GM19035 (cell line): ENCODE results near the gene GMCL2.

Experiments
- ATAC-seq: cut with Tn5 transposase; IDR thresholded peaks from one replicate; pipeline ENCODE4 v1.9.1; 2021; ENCODE audit not compliant: unreplicated experiment

GMCL2 gene

DNA sequence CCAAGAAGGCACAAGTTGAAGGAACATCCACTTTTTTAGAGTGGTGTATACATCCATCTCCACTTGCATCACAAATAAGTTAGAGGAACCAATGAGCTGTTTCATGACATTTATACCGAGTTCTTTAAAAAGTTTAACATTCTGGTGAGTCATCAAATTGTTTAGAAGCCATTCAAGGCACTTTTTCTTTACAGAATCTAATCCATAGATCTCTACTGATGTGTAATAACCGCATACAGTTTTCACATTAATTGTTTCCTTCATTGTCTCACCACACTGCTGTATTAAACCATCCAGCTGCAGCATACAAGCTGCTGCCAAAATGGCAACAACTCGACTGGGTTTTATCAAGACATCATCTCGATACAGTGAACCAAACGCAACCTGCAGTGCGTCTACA is 744 bp downstream of the GMCL2 start:
- no peak for ATAC-seq

DNA sequence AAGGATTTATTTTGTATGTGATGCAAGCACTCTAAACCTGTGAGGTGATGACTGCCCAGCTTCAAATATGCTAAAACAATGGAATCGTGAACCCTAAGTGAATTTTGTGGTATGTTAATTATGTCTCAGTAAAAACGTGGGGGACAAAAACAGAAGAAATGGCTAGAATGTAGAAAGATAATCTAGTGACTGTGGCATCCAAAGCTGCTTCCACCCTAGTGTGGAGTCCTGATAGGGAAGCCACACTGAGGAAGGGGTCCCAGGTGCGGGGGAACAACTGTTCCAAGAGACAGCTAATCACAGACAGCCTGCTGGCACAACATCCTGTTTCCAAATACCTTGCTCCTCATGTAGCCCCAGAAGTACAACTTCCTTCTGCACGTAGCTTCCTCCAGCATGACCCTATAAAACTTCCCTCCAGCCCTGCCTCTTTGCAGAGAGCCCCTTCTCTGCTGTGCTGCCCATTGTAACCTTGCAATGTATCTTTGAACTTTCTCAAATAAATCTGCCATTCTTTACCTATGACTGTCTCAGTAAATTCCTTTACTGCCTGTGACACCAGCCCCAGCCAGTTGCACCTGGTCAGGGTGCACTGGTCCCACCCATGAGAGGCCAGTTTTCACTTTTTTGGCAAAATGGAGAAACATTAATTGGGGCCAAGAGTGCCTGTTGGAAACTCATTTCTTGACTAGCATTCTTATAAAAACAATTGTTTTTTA is 4.9 kb downstream of the GMCL2 start:
- no peak for ATAC-seq

DNA sequence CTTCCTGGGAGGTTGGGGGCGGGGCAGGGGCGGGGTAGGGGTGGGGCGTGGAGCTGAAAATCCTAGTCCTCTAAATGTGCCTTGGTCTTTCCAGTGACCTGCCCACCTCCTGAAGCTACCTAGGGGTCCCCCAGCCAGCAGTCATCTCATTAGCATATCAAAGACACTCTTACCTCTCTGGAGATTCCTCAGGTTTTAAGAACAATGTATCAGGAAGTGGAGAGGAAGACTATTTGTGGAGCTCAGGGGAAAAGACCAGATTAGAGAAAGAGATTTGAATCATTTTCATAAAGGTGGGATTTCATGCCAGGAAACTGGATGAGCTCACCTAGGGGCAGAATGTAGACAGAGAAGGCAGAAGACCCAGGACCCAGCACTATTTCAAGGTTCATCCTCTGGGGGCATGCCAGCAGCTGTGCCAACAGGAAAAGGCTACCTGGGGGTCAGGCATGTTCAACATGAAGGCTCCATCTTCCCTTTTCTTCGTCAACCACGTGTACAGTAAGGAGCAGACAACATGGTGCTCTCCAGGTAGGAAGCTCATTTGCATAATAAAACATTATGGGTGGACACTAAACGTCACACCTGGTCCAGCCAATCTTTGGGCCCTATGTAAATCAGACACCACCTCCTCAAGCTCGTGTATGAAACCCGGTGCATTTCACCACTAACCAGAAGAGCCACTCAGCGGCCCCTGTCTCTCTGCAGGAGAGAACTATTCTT is 6.9 kb downstream of the GMCL2 start:
- ATAC-seq, result no peak

DNA sequence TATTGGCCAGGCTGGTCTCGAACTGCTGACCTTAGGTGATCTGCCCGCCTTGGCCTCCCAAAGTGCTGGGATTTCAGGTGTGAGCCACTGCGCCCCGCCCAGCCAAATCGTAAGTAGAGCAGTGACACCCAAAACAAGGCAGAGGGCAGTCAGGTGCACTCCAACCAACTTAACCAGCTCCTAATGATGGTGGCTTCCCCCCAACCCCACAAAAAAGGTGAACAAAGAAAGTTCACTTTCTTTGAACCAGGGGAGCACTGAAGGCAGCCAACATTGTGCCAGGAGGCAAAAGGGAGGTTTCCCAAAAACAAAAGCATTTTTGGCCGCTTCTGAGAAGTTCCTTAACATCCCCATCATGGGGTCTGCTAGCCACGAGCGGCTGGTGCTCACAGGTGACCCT is 9.6 kb downstream of the GMCL2 start:
- ATAC-seq, result no peak

DNA sequence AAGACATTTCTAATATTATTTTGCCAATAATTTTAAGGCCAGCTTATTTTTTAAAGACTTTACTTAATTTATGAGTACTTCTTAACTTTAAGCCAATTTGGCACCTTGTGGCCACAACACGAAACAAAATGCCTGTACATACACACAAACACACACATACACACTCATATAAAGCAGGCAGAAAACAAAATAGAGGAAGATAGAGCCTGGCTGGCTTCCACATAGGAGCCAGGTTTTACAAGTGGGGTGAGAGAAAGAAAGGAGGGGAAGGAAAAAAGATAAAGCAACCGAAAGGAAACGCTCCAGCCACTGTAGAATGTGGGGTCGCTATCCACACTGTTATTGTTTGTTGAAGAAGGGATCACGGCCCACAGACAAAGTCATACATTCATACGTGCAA is 10.4 kb downstream of the GMCL2 start:
- ATAC-seq, result no peak

DNA sequence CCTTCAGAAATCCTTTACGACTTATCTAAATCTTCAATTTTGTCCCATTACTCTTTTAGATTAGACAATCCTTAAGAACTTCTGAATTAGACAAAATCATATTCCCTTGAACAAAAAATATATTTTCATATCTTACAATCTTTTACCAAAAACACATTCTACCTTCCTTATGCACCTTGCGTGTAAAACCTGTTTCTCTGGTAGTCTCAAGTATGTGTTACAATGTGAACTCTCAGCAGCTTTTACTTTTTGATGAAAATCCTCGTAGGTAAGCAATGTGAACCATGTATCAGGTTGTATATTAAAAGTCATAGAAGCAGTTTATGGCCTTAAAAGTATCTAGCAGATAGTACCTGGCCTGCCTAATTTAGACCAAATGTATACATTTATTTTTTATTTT is 12.7 kb downstream of the GMCL2 start:
- ATAC-seq, result no peak

DNA sequence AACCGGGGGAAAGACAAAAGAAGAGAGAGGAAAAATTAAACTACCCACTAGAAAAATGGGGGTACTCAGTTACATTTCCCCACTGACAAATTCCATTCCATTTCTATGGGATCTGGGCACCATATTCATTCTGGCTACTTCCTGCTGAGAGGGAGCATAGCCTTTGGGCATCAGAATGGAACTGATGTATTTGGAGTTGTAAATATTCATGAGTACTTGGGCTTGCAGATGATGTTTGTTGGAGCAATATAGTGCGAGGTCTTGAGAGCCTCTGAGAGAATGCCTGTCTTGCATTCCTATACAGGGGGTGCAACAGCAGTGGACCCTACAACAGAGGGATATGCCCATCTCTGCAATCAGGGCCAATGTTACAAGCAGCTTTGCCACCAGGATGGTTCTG is 16.7 kb downstream of the GMCL2 start:
- ATAC-seq, result no peak

DNA sequence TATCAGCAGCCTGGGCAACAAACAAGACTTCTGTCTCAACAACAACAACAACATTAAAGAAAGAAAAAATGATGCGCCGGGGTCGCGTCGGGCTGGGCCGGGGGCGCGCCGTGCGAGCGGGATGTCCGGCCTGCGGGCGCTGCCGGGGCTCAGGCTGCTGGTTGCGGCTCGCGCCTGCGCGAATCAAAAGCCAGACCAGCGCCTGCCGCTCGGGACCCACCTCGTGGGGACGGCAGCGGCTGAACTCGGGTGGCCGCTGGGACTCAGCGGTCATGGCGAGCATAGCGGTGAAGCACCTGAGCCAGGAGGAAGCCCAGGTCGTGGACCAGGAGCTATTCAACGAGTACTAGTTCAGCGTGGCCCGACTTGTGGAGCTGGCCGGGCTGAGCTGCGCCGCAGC is 21.6 kb downstream of the GMCL2 start:
- no peak for ATAC-seq

DNA sequence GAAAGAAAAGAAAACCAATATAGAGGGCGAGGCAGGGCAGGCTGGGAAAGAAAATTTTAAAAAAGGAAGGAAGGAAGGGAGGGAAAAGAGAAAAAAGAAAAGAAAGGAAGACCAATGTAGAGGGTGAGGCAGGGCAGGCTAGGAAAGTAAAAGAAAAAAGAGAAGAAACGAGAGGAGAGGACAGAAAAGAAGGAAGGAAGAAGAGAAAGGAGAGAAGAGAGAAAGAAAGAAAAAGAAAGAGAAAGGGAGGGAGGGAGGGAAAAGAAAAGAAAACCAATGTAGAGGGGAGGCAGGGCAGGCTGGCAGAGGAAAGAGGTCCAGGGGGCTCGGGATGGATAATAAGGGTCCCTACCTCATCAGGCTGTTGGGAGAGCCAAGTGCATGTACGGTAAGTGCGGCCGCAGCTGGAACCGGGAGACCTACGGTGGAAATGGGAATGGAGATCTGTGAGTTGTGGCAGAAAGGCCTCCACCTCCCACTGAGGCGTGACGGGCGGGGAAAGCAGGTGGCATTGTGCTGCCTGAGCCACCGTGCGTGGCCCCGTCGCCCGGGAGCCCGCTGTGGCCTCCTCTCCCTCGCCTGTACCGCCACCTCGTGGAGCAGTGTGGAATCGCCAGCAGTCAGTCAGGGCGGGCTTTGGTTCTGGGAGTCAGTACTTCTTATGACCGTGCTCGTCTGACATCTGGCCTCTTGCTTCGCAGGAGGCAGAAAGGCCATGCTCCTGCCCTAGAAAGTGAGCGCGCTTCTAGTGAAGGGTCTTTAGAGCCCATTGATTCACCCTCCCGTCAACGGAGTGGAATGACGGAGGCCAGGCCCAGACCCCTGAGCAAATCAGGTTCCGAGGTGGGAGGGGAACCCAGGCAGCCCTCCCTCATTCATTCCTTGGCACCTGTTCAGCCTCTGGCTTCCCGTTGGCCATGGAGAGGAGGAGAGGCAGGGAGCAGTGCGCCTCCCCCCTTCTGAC is 23.1 kb downstream of the GMCL2 start:
- ATAC-seq, result peak; percentile 99

DNA sequence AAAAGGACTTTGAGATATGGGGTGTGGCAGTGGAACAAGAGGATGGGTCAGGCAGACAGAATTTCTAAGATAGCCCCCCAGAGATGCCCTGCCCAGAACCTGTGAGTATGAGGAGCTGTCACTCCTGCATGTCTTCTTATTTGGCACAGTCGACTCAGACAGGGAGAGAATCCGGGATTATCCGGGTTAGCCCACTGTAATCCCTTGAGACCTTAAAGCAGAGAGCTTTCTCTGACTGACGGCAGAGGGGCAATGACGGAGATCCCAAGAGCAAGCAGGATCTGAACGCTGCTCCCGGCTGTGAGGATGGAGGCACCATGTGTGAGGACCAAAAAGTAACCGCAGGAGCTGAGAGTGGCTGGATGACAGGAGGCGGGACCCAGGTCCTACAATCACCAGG is 24.7 kb downstream of the GMCL2 start:
- ATAC-seq, result no peak

DNA sequence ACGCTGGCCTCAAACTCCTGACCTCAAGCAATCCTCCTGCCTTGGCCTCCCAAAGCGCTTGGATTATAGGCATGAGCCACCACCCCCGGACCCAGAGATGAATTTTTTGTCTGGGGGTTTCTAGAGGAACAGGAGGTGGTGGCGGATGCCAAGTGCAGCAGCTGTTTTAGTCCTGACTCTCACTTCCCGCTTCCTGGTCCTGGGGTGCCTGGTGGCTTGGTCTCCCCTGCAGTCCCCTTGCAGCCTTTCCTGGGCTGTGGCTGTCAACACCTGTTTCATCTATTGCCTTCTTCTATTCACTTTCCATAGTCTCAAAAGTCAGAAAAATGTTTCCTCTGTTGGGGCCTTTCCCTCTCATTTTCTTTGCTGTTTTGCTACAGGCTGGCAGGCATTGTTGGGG is 27.0 kb downstream of the GMCL2 start:
- ATAC-seq, result no peak

DNA sequence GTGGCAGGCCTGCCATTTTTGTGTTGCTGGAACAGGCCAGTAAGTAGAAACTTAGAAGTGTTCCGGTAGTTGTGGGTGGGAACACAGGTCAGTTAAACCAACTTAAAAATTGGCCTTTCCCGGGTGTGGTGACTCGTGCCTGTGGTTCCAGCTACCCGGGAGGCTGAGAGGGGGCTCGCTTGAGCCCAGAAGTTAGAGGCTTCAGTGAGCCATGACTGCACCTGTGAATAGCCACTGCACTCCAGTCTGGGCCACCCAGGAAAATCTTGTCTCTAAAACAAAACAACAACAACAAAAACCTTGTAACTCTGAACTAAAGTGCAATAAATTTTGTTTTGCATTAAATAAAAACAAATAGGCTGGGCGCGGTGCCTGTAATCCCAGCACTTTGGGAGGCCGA is 32.1 kb downstream of the GMCL2 start:
- no peak for ATAC-seq

DNA sequence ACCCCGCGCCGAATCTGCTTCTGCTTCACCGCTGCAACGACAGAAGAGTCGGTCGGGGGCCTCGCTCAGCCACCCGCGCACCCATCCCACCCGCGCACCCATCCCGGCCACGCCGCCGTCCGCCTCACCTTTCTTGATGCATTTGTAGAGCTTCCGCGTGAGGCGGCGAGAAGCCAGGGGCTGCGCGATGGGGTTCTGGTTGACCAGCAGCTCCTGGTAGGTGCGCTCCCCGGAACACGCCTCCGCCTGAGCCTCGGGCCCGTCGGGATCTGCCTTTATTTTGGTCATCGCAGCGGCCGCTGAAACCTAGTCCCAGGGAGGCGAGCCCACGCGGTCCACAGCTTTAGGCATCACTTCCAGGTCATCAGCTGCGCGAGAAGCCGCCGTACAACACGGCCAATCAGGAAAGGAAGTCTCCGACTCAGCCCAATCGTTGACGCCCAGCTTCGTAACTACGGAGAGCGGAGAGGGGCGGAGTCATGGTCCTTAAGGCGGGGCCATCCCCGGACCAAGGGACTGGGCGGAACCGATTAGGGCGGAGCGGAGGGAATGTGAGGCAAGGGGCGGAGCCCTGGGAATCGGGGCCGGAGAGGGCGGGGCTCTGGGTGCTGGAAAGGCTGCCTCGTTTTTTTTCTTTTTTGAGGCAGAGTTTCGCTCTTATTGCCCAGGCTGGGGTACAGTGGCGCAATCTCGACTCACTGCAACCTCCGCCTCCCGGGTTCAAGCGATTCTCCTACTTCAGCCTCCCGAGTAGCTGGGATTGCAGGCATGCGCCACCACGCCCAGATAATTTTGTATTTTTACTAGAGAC is 33.4 kb downstream of the GMCL2 start, which contains the start of gene NHP2:
Gene NHP2 (minus strand): TSS at position 356 of the 811 bp plus-strand sequence. CDS start 68 bp downstream, at position 288.
- peak; percentile 99 for ATAC-seq

DNA sequence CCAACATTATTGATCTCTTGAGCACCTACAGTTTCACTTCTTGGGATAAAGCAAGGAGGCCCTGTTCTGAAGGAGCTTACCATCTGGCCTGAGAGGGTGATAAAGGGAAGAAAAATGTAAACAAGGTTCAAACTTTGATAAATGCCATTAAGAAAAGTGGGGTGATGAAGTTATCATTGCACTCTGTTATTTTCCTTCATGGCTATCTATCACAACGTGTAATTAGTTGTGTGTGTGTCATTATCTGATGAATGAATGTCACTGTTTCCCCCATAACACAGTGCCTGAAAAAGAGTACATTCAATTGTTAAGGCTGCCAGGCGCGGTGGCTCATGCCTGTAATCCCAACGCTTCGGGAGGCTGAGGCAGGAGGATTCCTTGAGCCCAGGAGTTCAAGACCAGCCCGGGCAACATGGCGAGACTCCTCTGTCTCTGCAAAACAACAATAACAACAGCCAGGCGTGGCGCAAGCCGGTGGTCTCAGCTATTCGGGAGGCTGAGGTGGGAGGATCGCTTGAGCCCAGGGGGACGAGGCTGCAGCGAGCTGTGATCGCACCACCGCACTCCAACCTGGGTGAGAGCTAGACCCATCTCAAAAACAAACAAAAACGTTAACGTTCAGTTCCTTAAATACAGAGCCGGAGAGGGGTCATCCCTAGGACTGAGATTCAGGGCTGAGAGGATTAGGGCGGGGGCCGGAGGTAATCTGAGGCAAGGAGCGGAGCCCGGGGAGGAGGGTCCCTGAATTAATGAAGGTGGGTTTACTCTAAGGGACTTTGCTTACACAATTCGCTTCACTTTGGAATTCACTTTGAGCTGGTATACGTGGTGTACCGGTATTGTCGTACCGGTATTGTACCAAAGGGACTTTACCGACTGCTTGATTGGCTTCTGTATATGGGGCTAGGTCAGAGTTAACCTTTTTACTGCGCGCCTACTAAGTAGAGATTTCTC is 34.4 kb downstream of the GMCL2 start:
- no peak for ATAC-seq

DNA sequence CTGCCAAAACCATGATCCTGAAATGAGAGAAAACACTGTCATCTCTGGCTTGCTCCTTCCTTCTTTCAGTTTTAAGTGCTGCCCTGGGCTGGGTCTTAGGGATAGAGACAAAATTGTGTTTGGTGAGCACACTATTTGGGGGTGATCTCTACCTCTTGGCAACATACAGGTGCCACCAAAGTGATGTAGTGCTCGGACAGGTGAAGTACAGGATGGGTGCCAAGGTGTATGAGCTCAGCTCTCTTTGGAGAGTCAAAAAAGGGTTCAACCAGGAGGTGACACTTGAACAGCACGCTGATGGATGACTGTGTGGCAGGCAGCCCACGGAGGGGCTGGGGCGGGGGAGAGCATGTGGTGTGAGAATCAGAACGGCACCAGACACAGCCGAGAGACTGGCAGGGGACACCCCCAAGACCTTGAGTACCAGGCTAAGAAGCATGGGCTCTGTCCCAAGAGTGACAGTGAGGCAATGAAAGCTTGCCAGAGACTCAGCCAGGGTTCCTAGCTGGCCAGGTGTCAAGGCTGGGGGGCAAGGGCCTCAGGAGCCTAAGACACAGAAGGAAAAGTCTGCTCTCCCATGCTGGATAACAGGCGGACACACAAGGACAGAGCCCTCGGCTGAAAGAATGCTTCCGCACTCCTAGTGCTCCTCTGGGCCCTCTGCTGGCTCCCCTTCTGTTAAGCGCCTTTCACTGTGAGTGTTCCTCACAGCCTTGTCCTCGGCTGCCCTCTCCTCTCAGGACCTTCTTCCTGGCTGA is 36.0 kb downstream of the GMCL2 start:
- ATAC-seq, result no peak

DNA sequence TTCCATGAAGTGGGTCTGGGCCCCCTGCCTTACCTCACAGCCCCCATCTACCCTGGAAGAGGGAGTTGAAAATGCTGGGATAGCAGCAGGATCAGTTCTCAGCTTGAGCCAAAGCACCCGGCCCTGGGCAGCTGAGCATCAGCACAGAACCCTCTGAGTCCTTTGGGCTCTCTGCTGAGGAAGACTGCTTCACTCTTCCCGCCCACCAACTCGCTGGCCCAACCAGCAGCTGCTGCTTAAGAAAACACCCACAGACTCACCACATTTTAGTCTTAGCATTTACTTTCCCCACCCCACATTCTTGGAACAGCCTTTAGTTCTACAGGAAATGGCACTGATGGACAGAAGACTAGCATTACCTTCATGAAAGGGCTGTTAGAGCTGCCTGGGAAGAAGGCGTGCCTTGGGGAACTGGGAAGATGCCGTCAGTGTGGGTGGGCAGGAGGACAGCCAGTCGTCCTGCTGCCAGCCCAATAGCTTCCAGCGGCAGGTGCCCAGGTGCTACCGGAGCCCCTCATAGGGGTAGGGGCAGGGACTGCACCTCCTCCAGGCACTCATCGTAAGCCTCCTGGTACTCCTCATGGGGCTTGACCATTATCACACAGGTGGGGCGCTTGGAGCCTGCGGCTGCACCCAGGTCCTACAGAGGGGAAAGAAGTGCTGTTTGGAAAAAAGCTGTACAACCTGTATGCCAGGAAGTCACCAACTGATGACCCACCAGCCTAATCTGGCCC is 37.8 kb downstream of the GMCL2 start:
- no peak for ATAC-seq

DNA sequence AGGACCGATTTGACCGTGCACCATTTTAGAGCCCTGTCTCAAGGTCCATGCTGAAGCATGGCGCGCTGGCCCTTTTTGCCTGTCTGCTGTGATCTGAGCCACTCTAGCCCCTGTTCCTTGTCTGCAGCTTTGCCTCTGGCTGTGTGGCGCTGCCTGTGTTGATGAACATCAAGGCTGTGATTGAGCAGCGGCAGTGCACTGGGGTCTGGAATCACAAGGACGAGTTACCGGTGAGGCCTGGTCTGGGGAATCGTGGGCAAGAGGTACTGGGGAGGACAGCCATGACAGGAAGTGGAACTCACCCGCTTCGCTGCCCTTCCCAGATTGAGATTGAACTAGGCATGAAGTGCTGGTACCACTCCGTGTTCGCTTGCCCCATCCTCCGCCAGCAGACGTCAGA is 39.8 kb downstream of the GMCL2 start:
- ATAC-seq, result no peak
